Activated CD4-positive, alpha-beta memory T cell treated with anti-CD3 and anti-CD28 coated beads, Interleukin-2, amount 10 ng/mL, durations not matched to agents 7 days and 5 days (primary cell): ENCODE results near the gene SCAPER. TPM values are rescaled to one million over a fixed set of nuclear protein-coding genes. Genes with fewer than 3 reads are reported as not detected.
"Not testable (repeated sequence)": the region's sequence is repeated elsewhere in the genome, so short reads cannot be mapped to it uniquely, and the experiment has no call there.

Experiments used
- CTCF ChIA-PET: fragments of 350-600 bp; sonication (Branson Sonifier 250); formaldehyde crosslinking; loops from one replicate; lab custom pipeline; 2021; ENCODE audit warnings: antibody characterized with exemption, inconsistent platforms; lab: Charles Lee
- POLR2A ChIA-PET: fragments of 350-600 bp; sonication (Branson Sonifier 250); formaldehyde crosslinking; loops from one replicate; lab custom pipeline; 2021; ENCODE audit warnings: antibody characterized with exemption; lab: Charles Lee
- DNase-seq: peaks from one replicate; pipeline ENCODE4 v3.0.0-alpha.2; 2020
- H3K27ac Mint-ChIP-seq: one replicate; pipeline ENCODE4 v1.8.0; 2021; ENCODE audit warnings: mild to moderate bottlenecking, mixed read lengths
- H3K27me3 Mint-ChIP-seq: one replicate; pipeline ENCODE4 v1.8.0; 2021; ENCODE audit warnings: mixed read lengths
- H3K36me3 Mint-ChIP-seq: one replicate; pipeline ENCODE4 v1.8.0; 2021; ENCODE audit warnings: low read depth, mixed read lengths
- H3K4me1 Mint-ChIP-seq: one replicate; pipeline ENCODE4 v1.8.0; 2021; ENCODE audit warnings: mixed read lengths
- H3K4me3 Mint-ChIP-seq: one replicate; pipeline ENCODE4 v1.8.0; 2021; ENCODE audit warnings: mild to moderate bottlenecking, mixed read lengths
- H3K9me3 Mint-ChIP-seq: one replicate; pipeline ENCODE4 v1.8.0; 2021; ENCODE audit warnings: mixed read lengths
- total RNA-seq, 2 experiments: library from RNA; stranded (reverse); gene quantifications; one replicate each; pipeline ENCODE4 v1.2.3, GENCODE V29; 2021

SCAPER gene
- total RNA-seq, 2 experiments from 2014 or later = 19.2 to 21.9 TPM

DNA sequence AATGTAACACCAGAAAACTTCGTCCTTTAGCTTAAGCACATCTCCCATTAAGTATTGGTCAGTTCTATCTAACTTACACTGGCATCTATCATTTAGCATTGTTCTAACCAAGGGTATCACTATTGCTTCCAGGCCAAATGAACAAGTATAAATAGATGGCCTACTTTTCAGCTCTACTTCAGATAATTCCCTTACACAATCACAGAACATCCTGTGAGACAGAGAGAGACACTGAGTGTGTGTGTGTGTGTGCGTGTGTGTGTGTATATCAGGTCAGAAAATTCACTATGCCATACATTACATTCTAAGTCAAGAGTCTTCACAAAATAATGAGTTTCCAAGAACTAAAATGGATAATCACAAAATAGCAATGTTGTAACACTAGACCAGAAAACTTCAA, 39.1 kb downstream of the SCAPER start:
- Mint-ChIP-seq H3K4me1 (peaks cover 20% of the 10 kb centered on the region), H3K36me3 (peaks cover 6% of the 10 kb centered on the region), H3K9me3 (no peaks in the 10 kb centered on the region), H3K4me3 (no peak overlapping the region), H3K27ac (no peak overlapping the region), H3K27me3 (no peaks in the 10 kb centered on the region)
- CTCF ChIA-PET = interaction anchor here (0.7 to 2.3 kb wide), 5 partner anchors 37 to 716 kb away, joined by 3 to 7 read pairs (median 3); no protein-coding TSS in a partner anchor
- DNase-seq = no peak
- POLR2A ChIA-PET = no interaction called here

DNA sequence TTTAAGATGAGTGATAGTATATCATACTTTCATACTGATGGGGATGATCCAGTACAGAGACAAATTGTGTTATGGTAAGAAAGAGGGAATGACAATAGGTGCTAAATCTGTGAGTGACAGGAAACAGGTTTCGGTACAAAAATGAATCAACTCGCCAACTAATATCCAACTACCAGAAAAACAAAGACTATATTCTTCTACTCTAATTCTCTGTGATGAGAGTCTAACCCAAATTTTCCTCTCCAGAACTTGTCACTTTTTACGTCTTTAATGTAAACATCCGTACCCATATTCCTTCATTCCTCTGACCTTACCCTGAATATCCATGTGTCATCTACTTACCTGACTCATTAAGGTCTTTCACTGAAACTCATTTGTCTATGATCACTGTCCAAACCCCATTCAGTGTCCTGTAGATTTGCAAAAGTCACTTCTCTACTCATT, 39.6 kb downstream of the SCAPER start:
- Mint-ChIP-seq H3K27ac (no peak overlapping the region), H3K9me3 (no peaks in the 10 kb centered on the region), H3K27me3 (no peaks in the 10 kb centered on the region), H3K4me3 (no peak overlapping the region), H3K4me1 (peaks cover 21% of the 10 kb centered on the region), H3K36me3 (peaks cover 6% of the 10 kb centered on the region)
- ChIA-PET POLR2A (no interaction called here), CTCF (interaction anchor here (0.7 to 2.3 kb wide), 4 partner anchors 37 to 682 kb away, joined by 3 to 7 read pairs (median 4); no protein-coding TSS in a partner anchor)
- DNase-seq = no peak

- Mint-ChIP-seq H3K9me3 (no peaks in the 10 kb centered on the region), H3K27ac (no peak overlapping the region), H3K36me3 (peaks cover 6% of the 10 kb centered on the region), H3K27me3 (no peaks in the 10 kb centered on the region), H3K4me1 (peaks cover 21% of the 10 kb centered on the region), H3K4me3 (no peak overlapping the region)
- ChIA-PET POLR2A (no interaction called here), CTCF (no interaction called here)
- no peak for DNase-seq
Observed at GRCh38 chr15:76864586-76864985, 40.6 kb downstream of the SCAPER start.

- Mint-ChIP-seq H3K4me1 (peaks cover 21% of the 10 kb centered on the region), H3K36me3 (peaks cover 6% of the 10 kb centered on the region), H3K27me3 (no peaks in the 10 kb centered on the region), H3K9me3 (no peaks in the 10 kb centered on the region), H3K4me3 (no peak overlapping the region), H3K27ac (no peak overlapping the region)
- DNase-seq = no peak
- ChIA-PET CTCF (no interaction called here), POLR2A (no interaction called here)
Observed at GRCh38 chr15:76863693-76864092, 41.4 kb downstream of the SCAPER start.

DNA sequence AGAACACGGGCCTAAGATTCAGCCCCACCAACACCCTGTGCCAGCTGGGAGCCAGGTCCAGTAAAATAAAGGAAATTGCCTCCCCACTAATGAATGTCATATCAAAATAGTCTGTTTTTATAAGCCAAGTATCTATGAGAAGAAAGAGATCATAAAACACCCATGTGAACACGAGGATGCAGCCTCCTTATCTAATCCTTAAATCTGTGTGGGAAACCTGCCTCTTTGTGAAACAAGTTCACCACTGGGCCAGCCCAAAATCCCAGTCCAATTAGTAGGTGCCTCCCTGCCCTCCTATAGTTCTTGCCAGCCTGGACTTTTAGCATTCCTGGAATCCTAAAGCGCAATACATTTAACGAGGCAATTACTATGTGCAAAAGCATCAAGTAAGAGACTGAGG, 42.0 kb downstream of the SCAPER start:
- peaks cover 6% of the 10 kb centered on the region for H3K36me3 Mint-ChIP-seq
- ChIA-PET CTCF (no interaction called here), POLR2A (no interaction called here)
- H3K4me1 Mint-ChIP-seq = peaks cover 21% of the 10 kb centered on the region
- no peak for DNase-seq
- H3K27me3 Mint-ChIP-seq = no peaks in the 10 kb centered on the region
- H3K27ac Mint-ChIP-seq = no peak overlapping the region
- no peaks in the 10 kb centered on the region for H3K9me3 Mint-ChIP-seq
- H3K4me3 Mint-ChIP-seq = no peak overlapping the region

DNA sequence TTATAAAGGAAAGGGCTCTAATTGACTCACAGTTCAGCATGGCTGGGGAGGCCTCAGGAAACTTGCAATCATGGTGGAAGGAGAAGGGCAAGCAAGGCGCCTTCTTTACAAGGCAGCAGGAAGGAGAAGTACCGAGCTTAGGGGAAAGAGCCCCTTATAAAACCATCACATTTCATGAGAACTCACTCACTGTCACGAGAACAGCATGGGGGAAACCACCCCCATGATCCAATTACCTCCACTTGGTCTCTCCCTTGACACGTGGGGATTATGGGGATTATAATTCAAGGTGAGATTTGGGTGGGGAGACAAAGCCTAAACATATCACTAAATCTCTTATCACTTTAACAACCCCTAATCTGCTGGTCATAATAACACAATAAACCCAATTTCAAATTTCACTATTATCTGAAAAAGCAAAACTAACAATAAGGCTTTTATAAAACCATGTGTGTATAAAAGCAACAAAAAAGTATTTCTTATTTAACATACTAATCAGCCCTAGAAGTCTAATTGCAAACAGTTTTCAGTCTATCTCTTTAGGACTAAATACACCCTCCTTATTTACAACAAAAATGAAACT, 43.2 kb downstream of the SCAPER start:
- no peaks in the 10 kb centered on the region for H3K27me3 Mint-ChIP-seq
- peaks cover 6% of the 10 kb centered on the region for H3K36me3 Mint-ChIP-seq
- H3K4me1 Mint-ChIP-seq = peaks cover 21% of the 10 kb centered on the region
- DNase-seq = no peak
- H3K4me3 Mint-ChIP-seq = no peak overlapping the region
- H3K9me3 Mint-ChIP-seq = no peaks in the 10 kb centered on the region
- ChIA-PET POLR2A (no interaction called here), CTCF (no interaction called here)
- no peak overlapping the region for H3K27ac Mint-ChIP-seq

GRCh38 chr15:76860201-76860600, 44.9 kb downstream of the SCAPER start:
- H3K4me1 Mint-ChIP-seq = peaks cover 9% of the 10 kb centered on the region
- H3K4me3 Mint-ChIP-seq = no peak overlapping the region
- no peak for DNase-seq
- ChIA-PET CTCF (no interaction called here), POLR2A (no interaction called here)
- peaks cover 8% of the 10 kb centered on the region for H3K9me3 Mint-ChIP-seq
- no peaks in the 10 kb centered on the region for H3K27me3 Mint-ChIP-seq
- peaks cover 14% of the 10 kb centered on the region for H3K36me3 Mint-ChIP-seq
- H3K27ac Mint-ChIP-seq = no peak overlapping the region

GRCh38 chr15:76850367-76850766, 54.8 kb downstream of the SCAPER start:
- peaks cover 40% of the 10 kb centered on the region for H3K9me3 Mint-ChIP-seq
- H3K27me3 Mint-ChIP-seq, H3K27ac Mint-ChIP-seq, H3K4me1 Mint-ChIP-seq, H3K4me3 Mint-ChIP-seq, POLR2A ChIA-PET, DNase-seq: not testable (repeated sequence)
- peaks cover 61% of the 10 kb centered on the region for H3K36me3 Mint-ChIP-seq
- CTCF ChIA-PET = interaction anchor here (1.4 kb wide), 1 partner anchor 9 kb away, joined by 6 read pairs; no protein-coding TSS in a partner anchor

DNA sequence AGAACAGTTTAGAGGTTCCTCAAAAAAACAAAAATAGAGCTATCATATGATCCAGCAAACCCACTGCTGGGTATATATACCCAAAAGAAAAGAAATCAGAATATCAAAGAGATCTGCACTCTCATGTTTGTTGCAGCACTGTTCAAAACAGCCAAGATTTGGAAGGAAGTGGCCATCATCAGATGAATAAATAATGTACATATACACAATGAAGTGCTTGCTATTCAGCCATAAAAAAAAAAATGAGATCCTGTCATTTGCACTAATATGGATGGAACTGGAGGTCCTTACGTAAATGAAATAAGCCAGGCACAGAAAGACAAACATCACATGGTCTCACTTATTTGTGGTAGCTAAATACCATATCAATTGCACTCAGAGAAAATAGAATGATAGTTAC, 58.4 kb downstream of the SCAPER start:
- H3K27me3 Mint-ChIP-seq = no peaks in the 10 kb centered on the region
- CTCF ChIA-PET = no interaction called here
- no peak for DNase-seq
- H3K4me1 Mint-ChIP-seq = peaks cover 2% of the 10 kb centered on the region
- peaks cover 29% of the 10 kb centered on the region for H3K36me3 Mint-ChIP-seq
- no peak overlapping the region for H3K27ac Mint-ChIP-seq
- POLR2A ChIA-PET = no interaction called here
- peaks cover 16% of the 10 kb centered on the region for H3K9me3 Mint-ChIP-seq
- no peak overlapping the region for H3K4me3 Mint-ChIP-seq

- no peak for DNase-seq
- H3K4me1 Mint-ChIP-seq = peaks cover 2% of the 10 kb centered on the region
- H3K9me3 Mint-ChIP-seq = no peaks in the 10 kb centered on the region
- ChIA-PET CTCF (interaction anchor here (0.7 kb wide), 1 partner anchor 203 kb away, joined by 3 read pairs; no protein-coding TSS in a partner anchor), POLR2A (no interaction called here)
- no peaks in the 10 kb centered on the region for H3K27me3 Mint-ChIP-seq
- no peak overlapping the region for H3K27ac Mint-ChIP-seq
- H3K4me3 Mint-ChIP-seq = no peak overlapping the region
- peaks cover 4% of the 10 kb centered on the region for H3K36me3 Mint-ChIP-seq
Observed at GRCh38 chr15:76844096-76844495, 61.0 kb downstream of the SCAPER start.

DNA sequence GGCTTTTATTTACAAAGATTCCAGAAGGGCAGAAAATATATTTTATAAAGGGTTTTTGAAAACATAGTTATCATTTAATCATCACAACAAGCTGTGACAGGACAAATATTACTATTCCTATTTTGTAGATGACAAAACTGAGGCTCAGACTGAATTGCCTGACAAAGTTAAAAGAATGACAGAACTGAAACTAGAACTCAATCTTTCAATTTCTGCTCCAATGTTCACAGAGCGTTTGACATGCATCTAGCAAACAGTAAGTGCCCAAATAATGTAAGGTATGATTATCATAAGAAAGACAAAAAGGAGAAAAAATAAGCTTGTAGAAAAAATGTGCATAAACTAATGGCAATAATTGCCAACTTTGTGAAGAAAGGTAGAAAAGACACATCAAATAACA, 61.9 kb downstream of the SCAPER start:
- Mint-ChIP-seq H3K4me3 (no peak overlapping the region), H3K27ac (no peak overlapping the region), H3K9me3 (no peaks in the 10 kb centered on the region), H3K27me3 (no peaks in the 10 kb centered on the region), H3K36me3 (peaks cover 5% of the 10 kb centered on the region), H3K4me1 (peaks cover 2% of the 10 kb centered on the region)
- no peak for DNase-seq
- ChIA-PET CTCF (interaction anchor here (0.6 to 0.7 kb wide), 2 partner anchors 30 to 202 kb away, joined by 3 read pairs; no protein-coding TSS in a partner anchor), POLR2A (no interaction called here)

- DNase-seq = no peak
- no peak overlapping the region for H3K27ac Mint-ChIP-seq
- H3K9me3 Mint-ChIP-seq = peaks cover 10% of the 10 kb centered on the region
- no peak overlapping the region for H3K4me3 Mint-ChIP-seq
- ChIA-PET POLR2A (no interaction called here), CTCF (interaction anchor here (1.1 to 2.0 kb wide), 2 partner anchors 10 to 651 kb away, joined by 3 to 6 read pairs; no protein-coding TSS in a partner anchor)
- peaks cover 19% of the 10 kb centered on the region for H3K36me3 Mint-ChIP-seq
- H3K4me1 Mint-ChIP-seq = peaks cover 2% of the 10 kb centered on the region
- no peaks in the 10 kb centered on the region for H3K27me3 Mint-ChIP-seq
Observed at GRCh38 chr15:76840830-76841460, 64.2 kb downstream of the SCAPER start.

GRCh38 chr15:76839173-76839572, 66.0 kb downstream of the SCAPER start:
- H3K36me3 Mint-ChIP-seq = peaks cover 26% of the 10 kb centered on the region
- DNase-seq = no peak
- peaks cover 16% of the 10 kb centered on the region for H3K9me3 Mint-ChIP-seq
- no peak overlapping the region for H3K4me3 Mint-ChIP-seq
- ChIA-PET POLR2A (no interaction called here), CTCF (no interaction called here)
- no peak overlapping the region for H3K27ac Mint-ChIP-seq
- H3K4me1 Mint-ChIP-seq = peaks cover 2% of the 10 kb centered on the region
- H3K27me3 Mint-ChIP-seq = no peaks in the 10 kb centered on the region
